ENCODE results near the gene EMID1.

EMID1 gene

DNA sequence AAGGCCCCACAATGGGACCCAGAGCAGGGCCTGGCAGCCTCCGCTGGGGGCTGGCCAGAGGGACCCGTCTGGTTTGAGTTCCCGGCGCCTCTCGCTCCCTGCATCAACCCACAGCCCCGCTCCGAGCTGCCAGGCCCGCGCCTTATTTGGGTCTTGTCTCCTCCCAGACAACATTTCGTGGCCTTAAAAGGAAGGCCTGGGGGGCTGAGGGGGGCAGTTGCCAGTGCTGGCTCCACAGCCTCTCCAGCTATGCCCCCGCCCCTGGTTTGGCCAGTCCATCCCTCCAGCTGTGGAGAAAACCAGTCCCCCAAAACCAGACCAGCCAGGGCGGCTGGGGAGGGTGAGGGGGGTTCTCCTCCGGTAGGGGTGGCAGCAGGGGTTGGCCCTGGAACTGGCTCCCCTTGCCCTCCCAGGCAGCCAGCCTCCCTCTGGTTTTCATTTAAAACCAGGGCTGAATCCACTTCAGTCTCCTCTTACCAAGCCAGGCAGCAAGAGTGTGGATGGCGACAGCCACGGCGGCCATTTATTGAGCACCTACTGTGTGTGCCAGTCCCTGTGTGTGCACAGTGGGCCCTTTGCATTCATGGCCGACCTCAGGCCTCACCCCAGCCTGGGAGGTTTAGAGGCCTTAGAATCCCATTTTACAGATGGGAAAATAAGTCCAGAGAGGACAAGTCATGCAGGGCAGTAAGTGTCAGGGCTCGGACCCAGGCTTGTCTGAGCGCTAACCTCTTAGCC is 18.6 kb downstream of the EMID1 start:
- DNase-seq (ENCODE audit: low read depth) = no peak
- H3K4me3 ChIP-seq (ENCODE audit: low read depth, low read length) = no peak overlapping the region
- TF ChIP-seq, protein P1, sequence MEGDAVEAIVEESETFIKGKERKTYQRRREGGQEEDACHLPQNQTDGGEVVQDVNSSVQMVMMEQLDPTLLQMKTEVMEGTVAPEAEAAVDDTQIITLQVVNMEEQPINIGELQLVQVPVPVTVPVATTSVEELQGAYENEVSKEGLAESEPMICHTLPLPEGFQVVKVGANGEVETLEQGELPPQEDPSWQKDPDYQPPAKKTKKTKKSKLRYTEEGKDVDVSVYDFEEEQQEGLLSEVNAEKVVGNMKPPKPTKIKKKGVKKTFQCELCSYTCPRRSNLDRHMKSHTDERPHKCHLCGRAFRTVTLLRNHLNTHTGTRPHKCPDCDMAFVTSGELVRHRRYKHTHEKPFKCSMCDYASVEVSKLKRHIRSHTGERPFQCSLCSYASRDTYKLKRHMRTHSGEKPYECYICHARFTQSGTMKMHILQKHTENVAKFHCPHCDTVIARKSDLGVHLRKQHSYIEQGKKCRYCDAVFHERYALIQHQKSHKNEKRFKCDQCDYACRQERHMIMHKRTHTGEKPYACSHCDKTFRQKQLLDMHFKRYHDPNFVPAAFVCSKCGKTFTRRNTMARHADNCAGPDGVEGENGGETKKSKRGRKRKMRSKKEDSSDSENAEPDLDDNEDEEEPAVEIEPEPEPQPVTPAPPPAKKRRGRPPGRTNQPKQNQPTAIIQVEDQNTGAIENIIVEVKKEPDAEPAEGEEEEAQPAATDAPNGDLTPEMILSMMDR (IDR thresholded peaks at IDR 0.05; ENCODE audit: low read depth, low read length, missing control alignments) = no peak

DNA sequence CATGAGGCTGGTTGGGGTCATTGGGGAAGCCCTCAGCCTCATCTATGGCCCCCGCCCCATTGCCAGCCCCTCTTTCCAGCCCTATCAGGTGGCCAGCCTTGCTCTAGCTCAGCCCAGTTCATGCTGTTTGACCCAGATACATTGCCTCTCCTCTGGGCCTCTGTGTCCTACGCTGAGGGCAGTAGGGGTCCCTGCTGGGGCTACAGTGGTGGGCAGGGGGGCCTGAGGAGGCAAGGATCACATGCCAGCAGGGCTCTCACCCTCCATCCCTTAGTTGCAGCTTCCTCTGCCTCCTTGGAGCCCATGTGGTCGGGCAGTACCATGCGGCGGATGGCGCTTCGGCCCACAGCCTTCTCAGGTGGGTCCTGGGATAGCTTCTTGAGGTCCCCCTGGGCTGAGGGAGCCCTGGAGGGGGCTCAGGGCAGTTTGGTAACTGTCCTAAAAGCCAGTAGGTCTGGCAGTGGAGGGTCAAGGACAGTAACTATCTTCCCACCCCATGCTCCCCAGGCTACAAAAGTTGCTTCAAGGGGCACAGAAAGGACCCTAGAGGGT is 19.2 kb downstream of the EMID1 start:
- TF ChIP-seq, protein P1 (IDR thresholded peaks at IDR 0.05; ENCODE audit: low read depth, low read length, missing control alignments) = no peak
- DNase-seq (ENCODE audit: low read depth) = no peak
- no peak overlapping the region for H3K4me3 ChIP-seq (ENCODE audit: low read depth, low read length)

DNA sequence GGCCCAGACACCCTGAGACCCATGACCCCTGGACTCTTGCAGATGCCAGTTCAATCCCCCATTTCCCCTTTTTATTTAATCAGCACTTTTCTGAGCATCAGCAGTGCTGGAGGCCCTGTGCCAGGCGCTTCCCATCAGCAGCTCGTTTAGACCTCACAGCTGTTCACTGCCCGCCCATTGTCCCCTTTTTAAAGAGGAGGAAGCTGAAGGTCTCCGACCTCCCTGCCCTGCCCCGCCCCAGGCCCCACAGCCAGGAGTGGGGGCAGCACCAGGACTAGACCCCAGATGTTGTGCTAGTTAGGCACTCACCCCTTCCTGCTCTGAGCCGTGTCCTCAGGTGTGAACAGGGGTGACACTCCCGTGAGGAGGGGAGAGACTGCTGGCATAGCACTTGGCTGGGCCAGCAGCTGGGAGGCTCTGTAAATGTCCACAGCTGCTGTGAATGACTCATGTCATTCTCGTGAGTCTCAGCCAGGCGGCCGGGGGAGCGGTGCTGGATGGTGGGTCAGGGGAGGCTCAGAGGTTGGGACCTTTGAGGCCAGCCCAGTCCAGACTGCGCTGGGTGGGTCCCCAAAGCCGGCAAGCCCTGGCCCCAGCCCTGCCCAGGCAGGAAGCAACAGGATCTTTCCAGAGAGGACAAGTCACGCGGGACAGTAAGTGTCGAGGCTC is 19.9 kb downstream of the EMID1 start:
- TF ChIP-seq, protein P1 (IDR thresholded peaks at IDR 0.05; ENCODE audit: low read depth, low read length, missing control alignments) = no peak
- no peak overlapping the region for H3K4me3 ChIP-seq (ENCODE audit: low read depth, low read length)
- DNase-seq (ENCODE audit: low read depth) = no peak

DNA sequence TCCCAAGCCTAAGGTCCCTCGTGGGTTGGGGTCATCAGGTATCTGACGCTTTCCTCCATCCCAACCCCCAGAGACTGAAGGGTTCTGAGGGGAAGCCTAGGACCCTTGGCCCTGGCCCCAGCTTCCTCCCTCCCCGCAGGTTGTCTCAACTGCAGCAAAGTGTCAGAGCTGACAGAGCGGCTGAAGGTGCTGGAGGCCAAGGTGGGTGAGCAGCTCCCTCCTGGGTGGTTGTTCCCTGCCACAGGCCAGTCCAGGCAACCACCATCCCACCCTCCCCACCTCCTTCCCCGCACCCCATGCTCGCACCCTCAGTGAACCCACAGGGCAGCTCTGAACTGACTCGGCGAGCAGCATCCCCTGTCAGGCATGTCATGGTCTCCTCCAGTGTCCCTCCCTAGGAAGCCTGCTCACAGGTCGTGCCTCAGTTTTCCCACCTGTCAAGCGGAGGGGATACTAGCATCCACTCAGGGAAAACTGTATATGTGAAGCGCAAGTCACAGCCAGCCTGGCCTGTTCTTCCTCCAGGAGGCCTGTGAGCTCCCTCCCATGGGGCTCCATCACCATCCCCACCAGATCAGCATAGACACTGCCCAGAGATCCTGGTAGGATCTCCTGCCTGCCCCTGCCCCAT is 20.8 kb downstream of the EMID1 start:
- TF ChIP-seq, protein P1 (IDR thresholded peaks at IDR 0.05; ENCODE audit: low read depth, low read length, missing control alignments) = no peak
- no peak for DNase-seq (ENCODE audit: low read depth)
- no peak overlapping the region for H3K4me3 ChIP-seq (ENCODE audit: low read depth, low read length)

DNA sequence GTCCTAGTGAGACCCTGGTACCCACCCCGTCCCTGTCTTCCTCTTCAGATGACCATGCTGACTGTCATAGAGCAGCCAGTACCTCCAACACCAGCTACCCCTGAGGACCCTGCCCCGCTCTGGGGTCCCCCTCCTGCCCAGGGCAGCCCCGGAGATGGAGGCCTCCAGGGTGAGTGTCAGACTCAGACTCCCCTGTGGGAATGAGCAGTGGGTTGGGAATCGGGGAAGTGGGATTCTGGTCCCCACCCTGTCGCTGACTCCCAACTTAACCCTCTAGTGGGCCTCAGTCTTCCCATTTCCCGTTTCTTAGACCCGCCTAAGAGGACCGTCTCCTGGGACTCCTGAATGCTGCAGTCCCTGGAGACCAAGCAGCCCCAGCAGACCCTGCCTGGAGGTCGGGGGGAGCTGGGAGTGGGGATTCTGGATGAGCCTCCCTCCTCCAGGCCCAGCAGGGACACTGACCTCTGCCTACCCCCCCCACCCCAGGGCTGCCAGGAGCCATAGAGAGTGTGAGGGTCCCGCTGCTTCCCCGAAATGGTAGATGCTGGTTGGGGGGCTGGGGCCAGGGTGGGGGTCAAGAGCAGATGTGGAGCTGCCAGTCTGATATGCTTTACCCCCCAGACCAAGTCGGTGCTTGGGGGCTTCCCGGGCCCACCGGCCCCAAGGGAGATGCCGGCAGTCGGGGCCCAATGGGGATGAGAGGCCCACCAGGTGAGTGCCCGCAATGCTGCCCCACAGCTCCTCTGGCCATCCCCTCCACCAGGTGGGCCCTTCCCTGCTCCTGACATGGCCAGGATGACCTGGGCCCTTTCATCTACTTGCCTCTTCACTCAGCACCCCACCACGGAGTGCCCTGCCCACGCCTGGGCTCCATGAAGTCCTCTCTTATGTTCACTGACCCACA is 25.5 kb downstream of the EMID1 start:
- TF ChIP-seq, protein P1 (IDR thresholded peaks at IDR 0.05; ENCODE audit: low read depth, low read length, missing control alignments) = no peak
- H3K4me3 ChIP-seq (ENCODE audit: low read depth, low read length) = no peak overlapping the region
- DNase-seq (ENCODE audit: low read depth) = no peak

All from GM12864 (cell line).